Measurements from ENCODE around the gene RANBP3. TPM values are rescaled to one million over a fixed set of nuclear protein-coding genes. Genes with fewer than 3 reads are reported as not detected.

RANBP3 gene, protein sequence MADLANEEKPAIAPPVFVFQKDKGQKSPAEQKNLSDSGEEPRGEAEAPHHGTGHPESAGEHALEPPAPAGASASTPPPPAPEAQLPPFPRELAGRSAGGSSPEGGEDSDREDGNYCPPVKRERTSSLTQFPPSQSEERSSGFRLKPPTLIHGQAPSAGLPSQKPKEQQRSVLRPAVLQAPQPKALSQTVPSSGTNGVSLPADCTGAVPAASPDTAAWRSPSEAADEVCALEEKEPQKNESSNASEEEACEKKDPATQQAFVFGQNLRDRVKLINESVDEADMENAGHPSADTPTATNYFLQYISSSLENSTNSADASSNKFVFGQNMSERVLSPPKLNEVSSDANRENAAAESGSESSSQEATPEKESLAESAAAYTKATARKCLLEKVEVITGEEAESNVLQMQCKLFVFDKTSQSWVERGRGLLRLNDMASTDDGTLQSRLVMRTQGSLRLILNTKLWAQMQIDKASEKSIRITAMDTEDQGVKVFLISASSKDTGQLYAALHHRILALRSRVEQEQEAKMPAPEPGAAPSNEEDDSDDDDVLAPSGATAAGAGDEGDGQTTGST
- total RNA-seq (2021; fragmentation: NEBNext Ultra II Directional; extraction: Animal tissue kit (Norgen Biotek cat#: 25700)) (87.0 and 95.4 TPM in 2 replicates), polyA plus RNA-seq (2011; rRNA removed) (122 and 159 TPM in 2 replicates), polyA minus RNA-seq (2011; rRNA and poly(A)+ RNA removed) (52.2 and 53.3 TPM in 2 replicates)
- 120 TPM for polyA plus RNA-seq (2011; cell fraction: cytosol; rRNA removed)
- polyA plus RNA-seq (2011; cell fraction: nucleus; rRNA removed) = 149 TPM
- polyA plus RNA-seq (2012, experiment 1 of 2) = 62.4 to 96.0 TPM (median 89.7 TPM) in 4 replicates
- polyA plus RNA-seq (2012, experiment 2 of 2) = 57.9 TPM
- polyA plus RNA-seq (2013, experiment 1 of 2) = 102 TPM
- 98.7 TPM for polyA plus RNA-seq (2013, experiment 2 of 2)
- 65.6 TPM for polyA minus RNA-seq (2011; cell fraction: cytosol; rRNA and poly(A)+ RNA removed)
- 34.1 TPM for polyA minus RNA-seq (2011; cell fraction: nucleus; rRNA and poly(A)+ RNA removed)
- long read RNA-seq, experiment 1, partial matches to known transcripts = 26 of 43 reads
- long read RNA-seq, experiment 1, other reads (novel, unspliced or antisense) = 13 of 43 reads
- long read RNA-seq, experiment 2, partial matches to known transcripts = 0 of 5 reads
- long read RNA-seq, experiment 2, other reads (novel, unspliced or antisense) = 4 of 5 reads

GRCh38 chr19:5977785-5978605 is at the start of gene RANBP3:
TSS of gene RANBP3 (minus strand) at chr19:5978140. CDS start at chr19:5978082, 58 bp downstream.
- Histone ChIP-seq H4K20me1 (replicated peaks in 1 of 2; ENCODE audit: control insufficient read depth in 1 of 2, insufficient read depth in 2 of 2, low read length in 2 of 2) (peaks cover 22 to 27% of the 10 kb centered on the region in 2 experiments), H2AFZ (ENCODE audit: low read length) (no peak within 1 kb of the TSS; the same call in 1 of the 2 replicates), H3K9me3 (ENCODE audit: insufficient read depth in 2 of 2, low read depth in 1 of 2, low read length in 1 of 2) (no peaks in the 10 kb centered on the region), H3K9ac (replicated peaks in 1 of 4; ENCODE audit: extremely low read depth in 1 of 4, low read depth in 3 of 4, low read length in 3 of 4) (peak within 1 kb of the TSS; percentile 91 to 94 (median 93)), H3K18ac (ENCODE audit: extremely low read depth, low read length) (no peak within 1 kb of the TSS; the same call in 1 of the 2 replicates), H3K79me1 (ENCODE audit: low read depth, low read length) (peaks cover 27% of the 10 kb centered on the region), H2BK12ac (ENCODE audit: low read depth, low read length) (no peak within 1 kb of the TSS), H4K91ac (replicated peaks; ENCODE audit: insufficient read length, low read length) (peak within 1 kb of the TSS; percentile 40), H2AK5ac (ENCODE audit: low read depth, low read length) (peak within 1 kb of the TSS; percentile 16; the same call in 1 of the 2 replicates), H3K14ac (ENCODE audit: insufficient read length) (no peak within 1 kb of the TSS), H4K8ac (ENCODE audit: extremely low read depth, insufficient read depth, low read length) (peak within 1 kb of the TSS; percentile 97), H3K4me2 (ENCODE audit: insufficient read depth in 1 of 2, low read depth in 2 of 2, low read length in 2 of 2) (peak within 1 kb of the TSS; percentile 94 to 96), H3K36me3 (ENCODE audit: control insufficient read depth in 2 of 4, insufficient read depth in 4 of 4, low read length in 3 of 4) (peaks cover 0 to 21% (median 7%) of the 10 kb centered on the region in 4 experiments; a peak in 6 of 8 replicates), H3K27me3 (replicated peaks in 1 of 4; ENCODE audit: control insufficient read depth in 3 of 4, extremely low read depth in 1 of 4, insufficient read depth in 3 of 4, low read length in 3 of 4) (no peaks in the 10 kb centered on the region), H2BK120ac (replicated peaks; ENCODE audit: low read depth, low read length) (no peak within 1 kb of the TSS), H3K23me2 (ENCODE audit: low read depth, low read length) (peaks cover 6% of the 10 kb centered on the region; the same call in 1 of the 2 replicates), H3K4me3 (ENCODE audit: extremely low read depth in 1 of 4, insufficient read depth in 2 of 4, low read depth in 3 of 4, low read length in 4 of 4) (peak within 1 kb of the TSS; percentile 85 to 97 (median 89)), H3K23ac (ENCODE audit: insufficient read length) (no peak within 1 kb of the TSS), H2BK5ac (ENCODE audit: low read depth, low read length) (peak within 1 kb of the TSS; percentile 93), H2BK15ac (ENCODE audit: low read length) (no peak within 1 kb of the TSS), H3K4ac (replicated peaks; ENCODE audit: insufficient read length, low read depth, low read length) (no peak within 1 kb of the TSS), H3K27ac (ENCODE audit: low read depth, low read length) (peak within 1 kb of the TSS; percentile 94), H2BK20ac (ENCODE audit: low read length) (no peak within 1 kb of the TSS), H3K79me2 (ENCODE audit: control insufficient read depth in 1 of 2, insufficient read depth in 2 of 2, low read length in 2 of 2) (peaks cover 42 to 49% of the 10 kb centered on the region in 2 experiments), H3K4me1 (replicated peaks in 1 of 4; ENCODE audit: control insufficient read depth in 3 of 4, insufficient read depth in 4 of 4, low read length in 3 of 4) (peaks cover 0 to 13% (median 7%) of the 10 kb centered on the region in 4 experiments; a peak in 5 of 7 replicates), H4K5ac (ENCODE audit: insufficient read length, low read depth, low read length) (peak within 1 kb of the TSS; percentile 86), H3K56ac (replicated peaks; ENCODE audit: insufficient read length, low read depth, low read length) (peak within 1 kb of the TSS; percentile 83)
- FAIRE-seq = no peak
- ChIA-PET CTCF (ENCODE audit: partially characterized antibody) (interaction anchor here (2.8 to 13.2 kb wide), 3 partner anchors 10 to 40 kb away, joined by 12 to 306 read pairs (median 22); no protein-coding TSS in a partner anchor), POLR2A (ENCODE audit: partially characterized antibody) (interaction anchor here (0.9 to 3.4 kb wide), 14 partner anchors 8 to 221 kb away, joined by 3 to 16 read pairs (median 4); partner anchors contain the start of genes DUS3L, NDUFA11 and VMAC)
- WGBS, 2 experiments (ENCODE audit: extremely low coverage in 1 of 2, insufficient coverage in 1 of 2, insufficient read length in 1 of 2, insufficient replicate concordance in 2 of 2, low coverage in 1 of 2, low lambda C conversion rate in 2 of 2, missing lambda C conversion rate in 1 of 2) = 1% methylated on average over 86 of the region's 88 CpGs; no CpG with 5 or more reads in 1 of the 2 experiments
- peak; percentile 96 to 99 for DNase-seq (ENCODE audit: low read depth in 1 of 2, low spot score in 2 of 2)
- TF ChIP-seq KDM5A (IDR thresholded peaks at IDR 0.05; ENCODE audit: low read length) (peak; percentile 89), EZH2 (IDR thresholded peaks at IDR 0.05; ENCODE audit: low read depth, low read length, severe bottlenecking) (no peak), PHF8 (conservative IDR thresholded peaks at IDR 0.05; ENCODE audit: low read depth, low read length) (peak; percentile 78)
- TF ChIP-seq, protein P1, sequence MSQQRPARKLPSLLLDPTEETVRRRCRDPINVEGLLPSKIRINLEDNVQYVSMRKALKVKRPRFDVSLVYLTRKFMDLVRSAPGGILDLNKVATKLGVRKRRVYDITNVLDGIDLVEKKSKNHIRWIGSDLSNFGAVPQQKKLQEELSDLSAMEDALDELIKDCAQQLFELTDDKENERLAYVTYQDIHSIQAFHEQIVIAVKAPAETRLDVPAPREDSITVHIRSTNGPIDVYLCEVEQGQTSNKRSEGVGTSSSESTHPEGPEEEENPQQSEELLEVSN (IDR thresholded peaks at IDR 0.05) = peak; percentile 100

Data from H1 (cell line).